ENCODE measurements around the gene IL1RAPL1. TPM values are rescaled to one million over a fixed set of nuclear protein-coding genes. Genes with fewer than 3 reads are reported as not detected.

Gene IL1RAPL1
- total RNA-seq, 4 donors from 2014 or later = 0.78 TPM; not detected in 3

DNA sequence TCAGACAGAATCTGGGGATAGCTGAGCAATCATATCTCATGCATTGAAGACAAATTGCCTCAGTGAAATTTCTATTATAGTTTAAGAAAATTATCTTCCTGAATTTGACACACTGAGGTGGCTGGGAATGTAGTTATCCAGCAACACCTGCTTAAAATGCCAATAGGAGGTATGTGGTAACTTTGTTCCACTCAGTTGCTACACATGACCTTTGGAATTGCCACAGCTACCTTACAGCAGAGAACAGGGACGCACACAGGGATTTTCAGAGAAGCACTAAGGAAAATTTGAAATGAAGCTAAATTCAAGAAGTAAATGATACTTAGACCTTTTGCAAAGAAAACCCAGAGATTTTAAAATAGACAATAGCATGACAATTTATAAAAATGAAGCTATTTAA is 264.6 kb downstream of the IL1RAPL1 start:
- 97 to 100% methylated on average over 1 of the region's 1 CpG for WGBS, 2 donors
- H3K9me3 ChIP-seq = no peaks in the 10 kb centered on the region
- intact Hi-C loops (cut with DNase I) = no loop called here
- DNase-seq = no peak
- H3K36me3 ChIP-seq = no peaks in the 10 kb centered on the region
- no peaks in the 10 kb centered on the region for H3K27me3 ChIP-seq
- no peak overlapping the region for H3K4me3 ChIP-seq (replicated peaks in 1 of 3)
- H3K4me1 ChIP-seq = no peaks in the 10 kb centered on the region
- TF ChIP-seq POLR2A (IDR thresholded peaks at IDR 0.05) = no peak
- TF ChIP-seq, protein P1, sequence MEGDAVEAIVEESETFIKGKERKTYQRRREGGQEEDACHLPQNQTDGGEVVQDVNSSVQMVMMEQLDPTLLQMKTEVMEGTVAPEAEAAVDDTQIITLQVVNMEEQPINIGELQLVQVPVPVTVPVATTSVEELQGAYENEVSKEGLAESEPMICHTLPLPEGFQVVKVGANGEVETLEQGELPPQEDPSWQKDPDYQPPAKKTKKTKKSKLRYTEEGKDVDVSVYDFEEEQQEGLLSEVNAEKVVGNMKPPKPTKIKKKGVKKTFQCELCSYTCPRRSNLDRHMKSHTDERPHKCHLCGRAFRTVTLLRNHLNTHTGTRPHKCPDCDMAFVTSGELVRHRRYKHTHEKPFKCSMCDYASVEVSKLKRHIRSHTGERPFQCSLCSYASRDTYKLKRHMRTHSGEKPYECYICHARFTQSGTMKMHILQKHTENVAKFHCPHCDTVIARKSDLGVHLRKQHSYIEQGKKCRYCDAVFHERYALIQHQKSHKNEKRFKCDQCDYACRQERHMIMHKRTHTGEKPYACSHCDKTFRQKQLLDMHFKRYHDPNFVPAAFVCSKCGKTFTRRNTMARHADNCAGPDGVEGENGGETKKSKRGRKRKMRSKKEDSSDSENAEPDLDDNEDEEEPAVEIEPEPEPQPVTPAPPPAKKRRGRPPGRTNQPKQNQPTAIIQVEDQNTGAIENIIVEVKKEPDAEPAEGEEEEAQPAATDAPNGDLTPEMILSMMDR (IDR thresholded peaks at IDR 0.05) = no peak
- no peak overlapping the region for H3K27ac ChIP-seq

DNA sequence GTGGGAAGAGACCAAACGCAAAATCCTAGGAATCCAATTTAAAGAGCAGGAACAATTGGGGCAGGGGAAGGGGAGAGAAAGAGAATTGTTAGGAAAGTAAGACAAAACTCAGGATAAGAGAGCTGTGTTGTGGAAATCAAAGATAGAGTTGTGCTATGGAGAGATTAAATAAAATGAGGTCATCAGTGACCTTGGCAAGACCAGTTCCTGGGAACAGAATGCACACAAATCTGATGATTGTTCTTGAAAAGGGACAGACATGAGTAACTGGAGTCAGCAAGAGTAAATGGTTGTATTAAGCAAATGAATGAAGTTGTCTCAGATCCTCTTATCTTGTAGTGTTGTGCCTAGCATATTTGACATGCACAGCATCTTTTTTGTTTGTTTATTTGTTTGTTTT is 267.4 kb downstream of the IL1RAPL1 start:
- no peak overlapping the region for H3K4me3 ChIP-seq (replicated peaks in 1 of 3)
- no peak for DNase-seq
- H3K4me1 ChIP-seq = no peaks in the 10 kb centered on the region
- intact Hi-C loops (cut with DNase I) = no loop called here
- H3K9me3 ChIP-seq = no peaks in the 10 kb centered on the region
- H3K27me3 ChIP-seq = no peaks in the 10 kb centered on the region
- H3K27ac ChIP-seq = no peak overlapping the region
- 92 to 97% methylated on average over 1 of the region's 1 CpG for WGBS, 2 donors
- no peaks in the 10 kb centered on the region for H3K36me3 ChIP-seq
- no peak for TF ChIP-seq POLR2A (IDR thresholded peaks at IDR 0.05)
- TF ChIP-seq, protein P1 (IDR thresholded peaks at IDR 0.05) = no peak

DNA sequence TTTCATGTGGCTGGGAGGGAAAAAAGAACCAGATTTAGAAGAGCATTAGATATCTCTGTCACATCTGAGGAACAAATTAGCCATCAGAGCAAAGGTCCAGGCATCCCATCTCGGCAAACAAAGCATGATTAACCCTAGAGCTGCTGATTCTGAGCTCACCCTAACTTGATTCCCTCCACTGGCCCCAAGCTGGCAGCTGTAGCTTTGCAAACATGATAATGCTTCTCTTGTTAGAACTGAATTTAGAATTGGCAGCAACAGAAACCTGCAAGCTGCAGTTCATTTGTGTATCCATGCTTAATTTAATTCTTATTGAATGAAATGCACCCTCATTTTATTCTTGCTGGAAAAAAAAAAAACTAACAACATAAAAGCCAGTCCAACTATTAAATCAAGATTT is 289.2 kb downstream of the IL1RAPL1 start:
- intact Hi-C loops (cut with DNase I) = no loop called here
- H3K9me3 ChIP-seq = no peaks in the 10 kb centered on the region
- no peaks in the 10 kb centered on the region for H3K4me1 ChIP-seq
- H3K4me3 ChIP-seq (replicated peaks in 1 of 3) = no peak overlapping the region
- no peaks in the 10 kb centered on the region for H3K27me3 ChIP-seq
- no peak overlapping the region for H3K27ac ChIP-seq
- TF ChIP-seq, protein P1 (IDR thresholded peaks at IDR 0.05) = no peak
- no peak for TF ChIP-seq POLR2A (IDR thresholded peaks at IDR 0.05)
- H3K36me3 ChIP-seq = no peaks in the 10 kb centered on the region
- DNase-seq = no peak
- 43 to 56% methylated on average over 1 of the region's 1 CpG for WGBS, 2 donors

DNA sequence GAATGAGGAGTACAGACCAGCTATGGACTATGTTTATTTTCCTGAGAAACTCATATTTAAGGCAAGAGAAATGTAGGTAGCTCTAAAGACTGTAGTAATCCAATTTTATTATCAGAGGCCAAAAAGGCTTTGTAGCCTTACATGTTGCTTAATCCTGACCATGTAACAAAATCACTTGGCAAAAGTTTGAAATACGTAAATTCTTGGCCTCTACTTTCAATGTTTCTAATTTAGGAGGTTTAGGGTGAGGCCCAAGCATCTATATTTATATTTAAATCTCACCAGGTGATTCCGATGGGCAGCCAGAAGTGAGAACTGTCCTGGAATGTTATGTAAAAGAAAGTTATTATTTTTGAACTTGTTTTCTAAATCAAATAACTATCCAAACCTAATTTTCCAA is 289.7 kb downstream of the IL1RAPL1 start:
- H3K27me3 ChIP-seq = no peaks in the 10 kb centered on the region
- no peaks in the 10 kb centered on the region for H3K36me3 ChIP-seq
- DNase-seq = no peak
- H3K4me1 ChIP-seq = no peaks in the 10 kb centered on the region
- no peak overlapping the region for H3K4me3 ChIP-seq (replicated peaks in 1 of 3)
- H3K27ac ChIP-seq = no peak overlapping the region
- TF ChIP-seq POLR2A (IDR thresholded peaks at IDR 0.05) = no peak
- TF ChIP-seq, protein P1 (IDR thresholded peaks at IDR 0.05) = no peak
- intact Hi-C loops (cut with DNase I) = no loop called here
- H3K9me3 ChIP-seq = no peaks in the 10 kb centered on the region
- 80 to 84% methylated on average over 2 of the region's 2 CpGs for WGBS, 2 donors

DNA sequence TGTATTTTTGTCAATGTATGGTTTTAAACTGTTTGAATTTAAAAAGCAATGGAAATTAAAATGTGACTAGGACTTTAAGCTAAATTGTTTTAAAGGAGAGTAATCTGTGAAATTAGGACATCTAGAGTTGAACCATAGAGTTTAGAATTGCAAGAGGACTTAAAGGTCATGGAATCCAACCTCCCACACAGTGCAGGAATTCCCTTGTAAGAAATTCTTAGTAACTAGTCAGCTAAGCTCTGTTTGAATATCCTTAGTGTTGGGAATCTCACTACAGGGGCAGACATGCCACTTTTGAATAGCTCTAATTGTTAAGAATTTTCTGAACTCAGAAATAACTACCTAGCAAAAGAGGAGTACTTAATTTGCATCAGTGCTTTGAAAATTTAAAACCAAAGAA is 292.9 kb downstream of the IL1RAPL1 start:
- no peaks in the 10 kb centered on the region for H3K36me3 ChIP-seq
- no peak overlapping the region for H3K27ac ChIP-seq
- H3K9me3 ChIP-seq = no peaks in the 10 kb centered on the region
- no peaks in the 10 kb centered on the region for H3K27me3 ChIP-seq
- no peak overlapping the region for H3K4me3 ChIP-seq (replicated peaks in 1 of 3)
- DNase-seq = no peak
- intact Hi-C loops (cut with DNase I) = no loop called here
- no peak for TF ChIP-seq POLR2A (IDR thresholded peaks at IDR 0.05)
- TF ChIP-seq, protein P1 (IDR thresholded peaks at IDR 0.05) = no peak
- no peaks in the 10 kb centered on the region for H3K4me1 ChIP-seq

Data from thyroid gland (tissue), 4 donors.